Panc1 (cell line): Measurements from ENCODE around the gene EIF3B. TPM values are rescaled to one million over a fixed set of nuclear protein-coding genes. Genes with fewer than 3 reads are reported as not detected.
"Not testable (repeated sequence)": the region's sequence is repeated elsewhere in the genome, so short reads cannot be mapped to it uniquely, and the experiment has no call there.

Experiments
- ATAC-seq: fragments of 200-7000 bp; cut with Tn5 transposase; 2 replicates; pipeline ENCODE4 v1.9.1; 2020; ENCODE audit warnings: mild to moderate bottlenecking, moderate library complexity
- Bru-seq: library from RNA; stranded (reverse); fragments of 400-500 nt; gene quantifications from one replicate; lab custom pipeline; 2021; lab: Mats Ljungman, UMichigan
- BruChase-seq, 2 experiments: library from RNA; stranded (reverse); fragments of 400-500 nt; gene quantifications; one replicate each; lab custom pipeline; 2021; lab: Mats Ljungman, UMichigan
- BruUV-seq: library from RNA; stranded (reverse); fragments of 400-500 nt; replicated peaks from 2 replicates; lab custom pipeline; 2021; lab: Mats Ljungman, UMichigan
- CTCF ChIA-PET: fragments of 300-600 bp; sonication (Branson Sonifier 250); formaldehyde crosslinking; loops from one replicate; lab custom pipeline; 2022; ENCODE audit warnings: antibody characterized with exemption; lab: Charles Lee
- POLR2A ChIA-PET: fragments of 300-600 bp; sonication (Branson Sonifier 250); formaldehyde crosslinking; loops from one replicate; lab custom pipeline; 2022; ENCODE audit warnings: antibody characterized with exemption; lab: Charles Lee
- DNase-seq: peaks from one replicate; pipeline ENCODE4 v3.0.0-alpha.2; 2010; ENCODE audit warnings: low read depth, low spot score
- H3K27ac ChIP-seq: 2 replicates; pipeline ENCODE4 v1.5.1; 2011; ENCODE audit warnings: mild to moderate bottlenecking, low read length, inconsistent platforms
- H3K27me3 ChIP-seq: fragments of 200-500 bp; sonication (Bioruptor generic); 2 replicates; pipeline ENCODE4 v1.6.0; 2014; ENCODE audit warnings: low read length, inconsistent platforms; ENCODE audit not compliant: control insufficient read depth, insufficient read depth
- H3K36me3 ChIP-seq: fragments of 200-500 bp; sonication (Bioruptor generic); 2 replicates; pipeline ENCODE4 v1.5.1; 2014; ENCODE audit warnings: inconsistent platforms, mild to moderate bottlenecking, low read length, moderate library complexity; ENCODE audit not compliant: control insufficient read depth, insufficient read depth
- H3K4me1 ChIP-seq: 2 replicates; pipeline ENCODE4 v1.5.1; 2011; ENCODE audit warnings: inconsistent platforms, mild to moderate bottlenecking, low read length, moderate library complexity; ENCODE audit not compliant: control insufficient read depth, insufficient read depth
- H3K4me3 ChIP-seq, 2 experiments: 2 replicates each; pipeline ENCODE4 v1.5.1; 2011 to 2012; ENCODE audit warnings: low read depth in 2 of 2, low read length in 2 of 2, mild to moderate bottlenecking in 2 of 2, inconsistent platforms in 1 of 2, moderate library complexity in 1 of 2
- H3K9me3 ChIP-seq: fragments of 200-500 bp; sonication (Bioruptor generic); 2 replicates; pipeline ENCODE4 v1.5.1; 2014; ENCODE audit warnings: low read depth, mild to moderate bottlenecking, inconsistent platforms, low read length, moderate library complexity; ENCODE audit not compliant: control insufficient read depth, insufficient read depth
- CTCF ChIP-seq: fragments of 450-650 bp; IDR thresholded peaks from 2 replicates; pipeline ENCODE4 v1.5.1; 2017; ENCODE audit warnings: mild to moderate bottlenecking
- POLR2AphosphoS5 ChIP-seq: IDR thresholded peaks from 2 replicates; pipeline ENCODE4 v1.6.1; 2012; ENCODE audit warnings: mild to moderate bottlenecking, low read depth, low read length, moderate library complexity
- REST ChIP-seq, 2 experiments: IDR thresholded peaks; 2 replicates each; pipeline ENCODE4 v1.6.1; 2011 to 2012; ENCODE audit warnings: low read depth in 2 of 2, control low read depth in 1 of 2, low read length in 1 of 2, mild to moderate bottlenecking in 1 of 2, moderate library complexity in 1 of 2; ENCODE audit not compliant: insufficient read depth in 1 of 2
- SIN3A ChIP-seq: IDR thresholded peaks from 2 replicates; pipeline ENCODE4 v1.6.1; 2012; ENCODE audit warnings: low read depth, mild to moderate bottlenecking, low read length, moderate library complexity, borderline replicate concordance; ENCODE audit not compliant: insufficient read depth
- TCF7L2 ChIP-seq: IDR thresholded peaks from 2 replicates; pipeline ENCODE4 v1.6.1; 2011; ENCODE audit warnings: mild to moderate bottlenecking, low read depth, low read length, inconsistent platforms
- in situ Hi-C: cut with HindIII; loops from 2 replicates; pipeline ENCODE4 v1.10.0; 2016; ENCODE audit warnings: low sequenced_read_pairs, low pct_unique_long_range_greater_than_20kb
- intact Hi-C: fragments of 100-400 bp; cut with micrococcal nuclease; formaldehyde crosslinking; loops from one replicate; pipeline ENCODE4 v1.10.0; 2022; ENCODE audit not compliant: unreplicated experiment
- long read RNA-seq: library from polyadenylated mRNA; unstranded; transcript quantifications from one replicate; pipeline ENCODE4 v2.0.0, GENCODE V29; 2021; ENCODE audit not compliant: unreplicated experiment
- polyA plus RNA-seq: library from polyadenylated mRNA; unstranded; fragments of >200 nt; gene quantifications from one replicate; pipeline ENCODE4 v1.2.1, GENCODE V29; 2012; ENCODE audit warnings: missing spikeins; ENCODE audit not compliant: insufficient read length
- total RNA-seq: library from RNA; stranded (reverse); gene quantifications from one replicate; pipeline ENCODE4 v1.2.1, GENCODE V29; 2021; ENCODE audit not compliant: unreplicated experiment

The EIF3B gene
- total RNA-seq (432 TPM), Bru-seq, nascent RNA (percentile 96 among the genes with signal in this experiment), BruChase-seq, experiment 1, labeled RNA remaining after a 2-hour chase (percentile 97 among the genes with signal in this experiment), BruChase-seq, experiment 2, labeled RNA remaining after a 6-hour chase (percentile 98 among the genes with signal in this experiment)
- polyA plus RNA-seq, result 349 TPM
- long read RNA-seq, transcript EIF3B-202 (19 exons, 2,966 nt), result minor isoform, 632 of 2,011 reads
- long read RNA-seq, transcript EIF3B-201 (19 exons, 3,055 nt), result major isoform, 839 of 2,011 reads
- long read RNA-seq, partial matches to known transcripts, result 132 of 2,011 reads
- long read RNA-seq, other reads (novel, unspliced or antisense), result 406 of 2,011 reads

- peak; percentile 92 for TF ChIP-seq TCF7L2
- TF ChIP-seq REST (IDR thresholded peaks at IDR 0.05; ENCODE audit: insufficient read depth in 1 of 2, low read depth in 2 of 2, low read length in 1 of 2), result peak in 1 of 2 experiments; percentile 42; a peak in 1 of 4 replicates
- TF ChIP-seq SIN3A, result peak; percentile 5; the same call in 1 of the 2 replicates
- TF ChIP-seq CTCF, result no peak
- peak; percentile 75 for TF ChIP-seq POLR2AphosphoS5
- DNase-seq (peak; percentile 94), ATAC-seq (peak; percentile 92)
- in situ Hi-C loops (no loop called here), intact Hi-C loops (no loop called here)
- Histone ChIP-seq H3K27ac (peak within 1 kb of the TSS; percentile 99), H3K4me3 (peak within 1 kb of the TSS; percentile 64 to 98), H3K27me3 (no peaks in the 10 kb centered on the region), H3K36me3 (peaks cover 12% of the 10 kb centered on the region), H3K4me1 (peaks cover 13% of the 10 kb centered on the region), H3K9me3 (no peaks in the 10 kb centered on the region)
- no TSS peak for BruUV-seq
- CTCF ChIA-PET, result interaction anchor here (0.6 kb wide), 1 partner anchor 1161 kb away, joined by 3 read pairs; no protein-coding TSS in a partner anchor
- POLR2A ChIA-PET, result interaction anchor here (0.6 kb wide), 1 partner anchor 102 kb away, joined by 12 read pairs; no protein-coding TSS in a partner anchor
Measured at GRCh38 chr7:2354186-2354938, at the start of gene EIF3B. Gene EIF3B, plus strand, starts transcription at chr7:2354827. Its CDS starts 95 bp downstream, at chr7:2354922.

GRCh38 chr7:2305258-2305657 is 49.4 kb upstream of the EIF3B start:
- in situ Hi-C loops, DNase-seq, H3K9me3 ChIP-seq, H3K27me3 ChIP-seq, BruUV-seq, H3K36me3 ChIP-seq, ATAC-seq, H3K4me3 ChIP-seq, intact Hi-C loops, CTCF ChIA-PET, H3K27ac ChIP-seq: not testable (repeated sequence)
- POLR2A ChIA-PET, result interaction anchor here (0.6 kb wide), 1 partner anchor 47 kb away, joined by 7 read pairs; no protein-coding TSS in a partner anchor
- peaks cover 19% of the 10 kb centered on the region for H3K4me1 ChIP-seq
